Fibroblast of the aortic adventitia (primary cell): ENCODE results near the gene MMP19. TPM values are rescaled to one million over a fixed set of nuclear protein-coding genes. Genes with fewer than 3 reads are reported as not detected.
"Not testable (repeated sequence)": the region's sequence is repeated elsewhere in the genome, so short reads cannot be mapped to it uniquely, and the experiment has no call there.

Experiments
- DNase-seq: peaks from one replicate; pipeline ENCODE4 v3.0.0-alpha.2; 2010; ENCODE audit warnings: low read depth
- H3K4me3 ChIP-seq: 2 replicates; pipeline ENCODE4 v1.5.1; 2011; ENCODE audit warnings: low read depth, mild to moderate bottlenecking, control low read depth, low read length, moderate library complexity
- total RNA-seq: library from RNA; depleted of rRNA; stranded (reverse); fragments of >200 nt; gene quantifications from 2 replicates; pipeline ENCODE4 v1.2.3, GENCODE V29; 2012; ENCODE audit warnings: low replicate concordance
- TF ChIP-seq, protein P1 (sequence below): IDR thresholded peaks from 2 replicates; pipeline ENCODE4 v1.5.1; 2011; ENCODE audit warnings: mild to moderate bottlenecking, low read length, control low read depth, inconsistent platforms; ENCODE audit not compliant: insufficient read depth

Gene MMP19
- total RNA-seq, 1 donor, result 11.1 TPM

DNA sequence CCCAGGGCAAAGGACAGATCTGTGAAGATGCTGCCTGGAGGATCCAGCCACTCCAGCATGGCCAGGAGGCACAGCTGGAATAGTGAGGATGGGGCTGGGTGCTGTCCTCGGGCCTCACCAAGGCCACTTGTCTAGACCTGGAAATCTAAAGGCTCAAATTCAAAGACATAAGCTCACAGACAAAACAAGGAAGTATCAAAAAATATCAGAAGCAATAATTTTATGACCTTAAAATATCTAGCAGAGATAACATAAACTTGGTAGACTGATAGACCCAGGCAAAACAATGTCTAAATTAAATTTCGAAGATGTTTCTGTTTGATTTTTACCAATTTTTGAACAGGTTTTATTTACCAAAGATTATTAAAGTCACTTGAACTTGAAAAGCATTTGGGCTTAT is 22.6 kb upstream of the MMP19 start:
- TF ChIP-seq, protein P1, sequence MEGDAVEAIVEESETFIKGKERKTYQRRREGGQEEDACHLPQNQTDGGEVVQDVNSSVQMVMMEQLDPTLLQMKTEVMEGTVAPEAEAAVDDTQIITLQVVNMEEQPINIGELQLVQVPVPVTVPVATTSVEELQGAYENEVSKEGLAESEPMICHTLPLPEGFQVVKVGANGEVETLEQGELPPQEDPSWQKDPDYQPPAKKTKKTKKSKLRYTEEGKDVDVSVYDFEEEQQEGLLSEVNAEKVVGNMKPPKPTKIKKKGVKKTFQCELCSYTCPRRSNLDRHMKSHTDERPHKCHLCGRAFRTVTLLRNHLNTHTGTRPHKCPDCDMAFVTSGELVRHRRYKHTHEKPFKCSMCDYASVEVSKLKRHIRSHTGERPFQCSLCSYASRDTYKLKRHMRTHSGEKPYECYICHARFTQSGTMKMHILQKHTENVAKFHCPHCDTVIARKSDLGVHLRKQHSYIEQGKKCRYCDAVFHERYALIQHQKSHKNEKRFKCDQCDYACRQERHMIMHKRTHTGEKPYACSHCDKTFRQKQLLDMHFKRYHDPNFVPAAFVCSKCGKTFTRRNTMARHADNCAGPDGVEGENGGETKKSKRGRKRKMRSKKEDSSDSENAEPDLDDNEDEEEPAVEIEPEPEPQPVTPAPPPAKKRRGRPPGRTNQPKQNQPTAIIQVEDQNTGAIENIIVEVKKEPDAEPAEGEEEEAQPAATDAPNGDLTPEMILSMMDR, result no peak
- DNase-seq, result no peak
- no peak overlapping the region for H3K4me3 ChIP-seq

DNA sequence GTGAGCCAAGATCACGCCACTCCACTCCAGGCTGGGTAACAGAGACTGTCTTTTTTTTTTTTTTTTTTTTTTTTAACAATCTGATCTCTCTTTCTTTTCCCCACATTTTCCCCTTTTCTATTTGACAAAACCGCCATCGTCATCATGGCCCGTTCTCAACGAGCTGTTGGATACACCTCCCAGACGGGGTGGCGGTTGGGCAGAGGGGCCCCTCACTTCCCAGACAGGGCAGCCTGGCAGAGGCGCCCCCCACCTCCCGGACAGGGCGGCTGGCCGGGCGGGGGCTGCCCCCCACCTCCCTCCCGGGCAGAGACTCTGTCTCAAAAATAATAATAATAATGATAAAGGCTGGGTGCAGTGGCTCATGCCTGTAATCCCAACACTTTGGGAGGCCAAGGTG is 20.2 kb upstream of the MMP19 start:
- H3K4me3 ChIP-seq, DNase-seq: not testable (repeated sequence)

DNA sequence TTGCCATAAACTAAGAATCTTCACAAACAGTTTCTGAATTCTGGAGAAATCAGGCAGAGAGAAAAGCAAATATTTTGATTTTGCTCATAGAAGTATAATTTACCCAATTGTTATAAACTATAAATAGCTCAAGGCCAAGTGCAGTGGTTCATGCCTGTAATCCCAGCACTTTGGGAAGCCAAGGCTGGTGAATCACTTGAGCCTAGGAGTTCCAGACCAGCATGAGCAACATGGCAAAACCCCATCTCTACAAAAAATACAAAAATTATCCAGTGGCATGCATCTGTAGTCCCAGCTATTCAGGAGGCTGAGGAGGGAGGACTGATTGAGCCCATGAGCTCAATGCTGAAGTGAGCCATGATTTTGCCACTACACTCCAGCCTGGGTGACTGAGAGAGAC is 19.6 kb upstream of the MMP19 start:
- no peak overlapping the region for H3K4me3 ChIP-seq
- TF ChIP-seq, protein P1, result no peak
- DNase-seq, result peak; percentile 60

DNA sequence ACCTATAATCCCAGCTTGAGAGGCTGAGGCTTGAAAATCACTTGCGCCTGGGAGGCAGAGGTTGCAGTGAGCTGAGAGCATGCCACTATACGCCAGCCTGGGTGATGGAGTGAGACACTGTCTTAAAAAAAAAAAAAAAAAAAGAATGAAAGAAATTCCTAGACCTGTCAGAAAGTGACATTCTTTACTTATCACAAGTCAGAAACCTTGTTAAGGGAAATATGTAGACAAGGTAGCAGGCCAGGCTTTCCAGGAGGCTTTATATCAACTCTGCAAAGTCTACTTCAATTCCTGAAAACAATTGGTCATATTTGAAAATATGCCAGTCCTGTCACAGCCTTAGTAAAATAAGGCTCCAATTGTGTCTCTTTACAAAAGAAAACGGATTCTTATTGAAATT is 19.1 kb upstream of the MMP19 start:
- TF ChIP-seq, protein P1, result no peak
- H3K4me3 ChIP-seq, result no peak overlapping the region
- no peak for DNase-seq

DNA sequence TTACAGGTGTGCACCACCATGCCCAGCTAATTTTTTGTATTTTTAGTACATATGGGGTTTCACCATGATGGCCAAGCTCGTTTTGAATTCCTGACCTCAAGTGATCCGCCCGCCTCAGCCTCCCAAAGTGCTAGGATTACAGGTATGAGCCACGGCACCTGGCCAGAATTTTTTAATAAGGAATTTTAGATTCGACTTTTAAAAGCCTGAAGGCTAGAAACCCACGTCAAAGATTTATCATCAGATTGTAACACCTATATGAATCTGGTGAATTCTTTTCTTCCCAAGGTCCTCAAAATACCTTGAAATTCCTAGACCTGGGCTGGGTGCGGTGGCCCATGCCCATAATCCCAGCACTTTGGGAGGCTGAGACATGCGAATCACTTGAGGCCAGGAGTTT is 18.7 kb upstream of the MMP19 start:
- H3K4me3 ChIP-seq, result no peak overlapping the region
- TF ChIP-seq, protein P1, result no peak
- no peak for DNase-seq

DNA sequence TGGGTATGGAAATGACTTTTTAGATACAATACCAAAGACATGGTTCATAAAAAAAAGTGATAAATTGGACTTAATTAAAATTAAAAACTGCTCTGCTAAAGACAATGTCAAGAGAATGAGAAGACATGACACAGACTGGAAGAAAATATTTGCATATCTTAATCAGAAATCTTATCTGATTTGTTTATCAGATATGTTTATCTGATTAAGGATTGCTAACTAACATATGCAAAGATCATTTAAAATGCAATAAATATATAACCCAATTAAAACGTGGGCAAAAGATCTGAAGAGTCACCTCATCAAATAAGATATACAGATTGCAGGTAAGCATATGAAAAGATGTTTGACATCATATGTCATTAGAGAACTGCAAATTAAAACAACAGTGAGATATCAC is 10.0 kb upstream of the MMP19 start:
- DNase-seq, result no peak
- H3K4me3 ChIP-seq, result no peak overlapping the region
- TF ChIP-seq, protein P1, result no peak

DNA sequence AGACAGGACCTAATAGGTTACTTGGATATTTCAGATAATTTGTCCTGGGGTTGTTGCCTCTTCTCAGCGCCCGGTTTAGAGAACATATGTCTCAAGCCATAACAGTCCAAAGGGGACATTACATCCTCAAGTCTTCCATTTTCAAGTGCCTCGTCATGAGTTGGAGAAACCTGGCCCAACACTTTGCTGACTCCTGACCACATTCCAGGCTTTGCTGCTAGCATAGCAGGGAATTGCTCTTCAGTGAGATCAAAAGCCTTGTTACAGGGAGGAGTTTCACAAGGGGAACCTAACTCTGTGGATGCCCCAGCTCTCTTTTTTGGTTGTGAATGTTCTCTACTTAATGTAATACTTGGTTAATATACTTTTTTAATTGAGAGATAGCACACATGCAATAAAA is 8.2 kb upstream of the MMP19 start:
- TF ChIP-seq, protein P1, result no peak
- DNase-seq, result peak; percentile 62
- no peak overlapping the region for H3K4me3 ChIP-seq
